OCI-LY7 (cell line): ENCODE data around the gene STAC3. TPM values are rescaled to one million over a fixed set of nuclear protein-coding genes. Genes with fewer than 3 reads are reported as not detected.
A peak's percentile ranks its signal among the peaks of the same experiment; 100 is the strongest.
"Not testable (repeated sequence)": the region's sequence is repeated elsewhere in the genome, so short reads cannot be mapped to it uniquely, and the experiment has no call there.

ENCODE experiments used
- BruUV-seq: library from RNA; stranded (reverse); fragments of 400-500 nt; replicated peaks from 2 replicates; lab custom pipeline; 2021; lab: Mats Ljungman, UMichigan
- CTCF ChIA-PET: fragments of 300-600 bp; sonication (Branson Sonifier 250); formaldehyde crosslinking; loops from one replicate; lab custom pipeline; 2022; ENCODE audit warnings: antibody characterized with exemption; ENCODE audit not compliant: unreplicated experiment; lab: Charles Lee
- POLR2A ChIA-PET: fragments of 300-600 bp; sonication (Branson Sonifier 250); formaldehyde crosslinking; loops from one replicate; lab custom pipeline; 2022; ENCODE audit warnings: antibody characterized with exemption; lab: Charles Lee
- DNase-seq: peaks from one replicate; pipeline ENCODE4 v3.0.0-alpha.2; 2015; ENCODE audit warnings: low spot score
- H2AFZ ChIP-seq: fragments of 200-600 bp; sonication (generic), shearing (Covaris generic); 2 replicates; pipeline ENCODE4 v1.6.1; 2014; ENCODE audit warnings: mild to moderate bottlenecking, antibody characterized with exemption, low read length, moderate library complexity
- H3K27ac ChIP-seq: fragments of 200-600 bp; sonication (generic); 2 replicates; pipeline ENCODE4 v1.5.1; 2014; ENCODE audit warnings: mixed run types, low read depth, mild to moderate bottlenecking, moderate library complexity, low read length, inconsistent platforms; ENCODE audit not compliant: poor library complexity, severe bottlenecking
- H3K36me3 ChIP-seq: fragments of 200-600 bp; sonication (generic); 2 replicates; pipeline ENCODE4 v1.6.1; 2014; ENCODE audit warnings: mild to moderate bottlenecking, antibody characterized with exemption, low read length, moderate library complexity, mixed read lengths; ENCODE audit not compliant: insufficient read depth
- H3K4me1 ChIP-seq: fragments of 200-600 bp; sonication (generic); 2 replicates; pipeline ENCODE4 v1.5.1; 2014; ENCODE audit warnings: mild to moderate bottlenecking, low read length; ENCODE audit not compliant: insufficient read depth, poor library complexity, severe bottlenecking
- H3K4me2 ChIP-seq: fragments of 200-600 bp; sonication (generic); 2 replicates; pipeline ENCODE4 v1.6.1; 2014; ENCODE audit warnings: mild to moderate bottlenecking, low read length
- H3K4me3 ChIP-seq: fragments of 200-600 bp; sonication (generic); 2 replicates; pipeline ENCODE4 v1.5.1; 2014; ENCODE audit warnings: mild to moderate bottlenecking, low read depth, low read length; ENCODE audit not compliant: poor library complexity, severe bottlenecking
- H3K79me2 ChIP-seq: fragments of 200-600 bp; sonication (generic); 2 replicates; pipeline ENCODE4 v1.6.1; 2016; ENCODE audit warnings: low read depth, mild to moderate bottlenecking, low read length, moderate library complexity, mixed read lengths; ENCODE audit not compliant: insufficient read depth
- H3K9me2 ChIP-seq: fragments of 200-600 bp; sonication (generic); 2 replicates; pipeline ENCODE4 v1.6.1; 2016; ENCODE audit warnings: mild to moderate bottlenecking, low read length, mixed read lengths; ENCODE audit not compliant: insufficient read depth
- H3K9me3 ChIP-seq: fragments of 200-600 bp; sonication (generic); 2 replicates; pipeline ENCODE4 v1.6.1; 2014; ENCODE audit warnings: mild to moderate bottlenecking, mixed run types, low read length, mixed read lengths
- H4K20me1 ChIP-seq: fragments of 200-600 bp; sonication (generic); 2 replicates; pipeline ENCODE4 v1.6.1; 2014; ENCODE audit warnings: mild to moderate bottlenecking, antibody characterized with exemption, low read length, moderate library complexity, mixed read lengths; ENCODE audit not compliant: insufficient read depth
- EZH2phosphoT487 ChIP-seq: fragments of 200-600 bp; sonication (generic); IDR thresholded peaks from 2 replicates; pipeline ENCODE4 v1.6.1; 2018; ENCODE audit warnings: low read depth, borderline replicate concordance, mild to moderate bottlenecking, mixed run types, antibody characterized with exemption, low read length, moderate library complexity, mixed read lengths
- intact Hi-C: fragments of 100-400 bp; cut with micrococcal nuclease; formaldehyde crosslinking; loops from one replicate; pipeline ENCODE4 v1.10.0; 2022; ENCODE audit not compliant: unreplicated experiment
- total RNA-seq, 2 experiments: library from RNA; depleted of rRNA in 1 of 2; stranded (reverse); fragments of >200 nt in 1 of 2; shearing (Covaris generic) in 1 of 2; gene quantifications; 2 replicates each; pipeline ENCODE4 v1.2.3, GENCODE V29; 2014 to 2022
- TF ChIP-seq, protein P1 (sequence below): fragments of 200-600 bp; sonication (generic); conservative IDR thresholded peaks from 2 replicates; pipeline ENCODE4 v1.5.1; 2014; ENCODE audit warnings: mild to moderate bottlenecking, antibody characterized with exemption, low read length, moderate library complexity, mixed read lengths

Gene STAC3
- total RNA-seq, 2 experiments from 2014 or later: 1.4 to 6.8 TPM

DNA sequence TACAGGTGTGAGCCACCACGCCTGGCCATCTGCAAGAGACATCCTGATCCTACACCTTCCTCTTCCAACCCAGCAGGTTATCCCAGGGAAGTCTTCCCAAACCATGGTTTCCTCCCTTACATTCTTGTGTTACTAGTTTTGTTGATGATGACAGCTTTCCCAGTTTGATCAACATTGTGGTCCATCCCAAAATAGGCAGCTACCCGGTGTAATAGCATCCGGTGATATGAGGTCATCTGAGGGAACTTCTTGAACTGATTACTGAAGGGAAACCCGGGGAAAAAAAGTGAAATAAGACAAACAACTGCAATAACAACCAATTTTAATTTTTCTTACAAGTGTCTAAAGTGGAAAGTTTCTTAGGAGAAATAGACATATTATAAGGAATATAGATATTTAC is 45.3 kb upstream of the STAC3 start:
- CTCF ChIA-PET: no interaction called here
- no peaks in the 10 kb centered on the region for H3K4me1 ChIP-seq
- TF ChIP-seq EZH2phosphoT487: no peak
- TF ChIP-seq, protein P1, sequence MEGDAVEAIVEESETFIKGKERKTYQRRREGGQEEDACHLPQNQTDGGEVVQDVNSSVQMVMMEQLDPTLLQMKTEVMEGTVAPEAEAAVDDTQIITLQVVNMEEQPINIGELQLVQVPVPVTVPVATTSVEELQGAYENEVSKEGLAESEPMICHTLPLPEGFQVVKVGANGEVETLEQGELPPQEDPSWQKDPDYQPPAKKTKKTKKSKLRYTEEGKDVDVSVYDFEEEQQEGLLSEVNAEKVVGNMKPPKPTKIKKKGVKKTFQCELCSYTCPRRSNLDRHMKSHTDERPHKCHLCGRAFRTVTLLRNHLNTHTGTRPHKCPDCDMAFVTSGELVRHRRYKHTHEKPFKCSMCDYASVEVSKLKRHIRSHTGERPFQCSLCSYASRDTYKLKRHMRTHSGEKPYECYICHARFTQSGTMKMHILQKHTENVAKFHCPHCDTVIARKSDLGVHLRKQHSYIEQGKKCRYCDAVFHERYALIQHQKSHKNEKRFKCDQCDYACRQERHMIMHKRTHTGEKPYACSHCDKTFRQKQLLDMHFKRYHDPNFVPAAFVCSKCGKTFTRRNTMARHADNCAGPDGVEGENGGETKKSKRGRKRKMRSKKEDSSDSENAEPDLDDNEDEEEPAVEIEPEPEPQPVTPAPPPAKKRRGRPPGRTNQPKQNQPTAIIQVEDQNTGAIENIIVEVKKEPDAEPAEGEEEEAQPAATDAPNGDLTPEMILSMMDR: no peak
- DNase-seq: no peak
- H3K4me2 ChIP-seq: no peak overlapping the region
- H4K20me1 ChIP-seq: no peaks in the 10 kb centered on the region
- H3K27ac ChIP-seq: no peak overlapping the region
- POLR2A ChIA-PET: interaction anchor here (1.4 kb wide), 1 partner anchor 10 kb away, joined by 4 read pairs; no protein-coding TSS in a partner anchor
- BruUV-seq: no TSS peak
- intact Hi-C loops: no loop called here
- no peak overlapping the region for H2AFZ ChIP-seq
- no peaks in the 10 kb centered on the region for H3K9me2 ChIP-seq
- no peaks in the 10 kb centered on the region for H3K79me2 ChIP-seq
- H3K36me3 ChIP-seq: peaks cover 54% of the 10 kb centered on the region
- no peak overlapping the region for H3K4me3 ChIP-seq
- no peaks in the 10 kb centered on the region for H3K9me3 ChIP-seq

DNA sequence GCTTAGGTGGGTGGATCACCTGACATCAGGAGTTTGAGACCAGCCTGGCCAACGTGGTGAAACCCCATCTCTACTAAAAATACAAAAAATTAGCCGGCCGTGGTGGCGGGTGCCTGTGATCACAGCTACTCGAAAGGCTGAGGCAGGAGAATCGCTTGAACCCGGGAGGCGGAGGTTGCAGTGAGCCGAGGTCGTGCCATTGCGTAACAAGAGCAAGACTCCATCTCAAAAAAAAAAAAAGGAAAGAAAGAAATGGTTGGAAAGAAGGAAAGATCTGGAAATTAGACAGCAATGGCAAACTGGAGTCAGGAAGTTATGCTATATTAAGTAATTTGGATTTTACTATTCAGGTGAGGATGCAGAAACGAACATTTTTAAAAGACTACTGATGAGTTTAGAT is 31.1 kb upstream of the STAC3 start:
- DNase-seq, H2AFZ ChIP-seq, CTCF ChIA-PET, intact Hi-C loops, H3K27ac ChIP-seq, H3K79me2 ChIP-seq, BruUV-seq, H4K20me1 ChIP-seq, H3K4me2 ChIP-seq, H3K4me3 ChIP-seq, H3K9me2 ChIP-seq, H3K9me3 ChIP-seq: not testable (repeated sequence)
- H3K36me3 ChIP-seq: peaks cover 39% of the 10 kb centered on the region
- POLR2A ChIA-PET: interaction anchor here (0.6 to 0.9 kb wide), 2 partner anchors 53 to 177 kb away, joined by 3 read pairs; partner anchors contain the start of gene SHMT2
- H3K4me1 ChIP-seq: peaks cover 16% of the 10 kb centered on the region

DNA sequence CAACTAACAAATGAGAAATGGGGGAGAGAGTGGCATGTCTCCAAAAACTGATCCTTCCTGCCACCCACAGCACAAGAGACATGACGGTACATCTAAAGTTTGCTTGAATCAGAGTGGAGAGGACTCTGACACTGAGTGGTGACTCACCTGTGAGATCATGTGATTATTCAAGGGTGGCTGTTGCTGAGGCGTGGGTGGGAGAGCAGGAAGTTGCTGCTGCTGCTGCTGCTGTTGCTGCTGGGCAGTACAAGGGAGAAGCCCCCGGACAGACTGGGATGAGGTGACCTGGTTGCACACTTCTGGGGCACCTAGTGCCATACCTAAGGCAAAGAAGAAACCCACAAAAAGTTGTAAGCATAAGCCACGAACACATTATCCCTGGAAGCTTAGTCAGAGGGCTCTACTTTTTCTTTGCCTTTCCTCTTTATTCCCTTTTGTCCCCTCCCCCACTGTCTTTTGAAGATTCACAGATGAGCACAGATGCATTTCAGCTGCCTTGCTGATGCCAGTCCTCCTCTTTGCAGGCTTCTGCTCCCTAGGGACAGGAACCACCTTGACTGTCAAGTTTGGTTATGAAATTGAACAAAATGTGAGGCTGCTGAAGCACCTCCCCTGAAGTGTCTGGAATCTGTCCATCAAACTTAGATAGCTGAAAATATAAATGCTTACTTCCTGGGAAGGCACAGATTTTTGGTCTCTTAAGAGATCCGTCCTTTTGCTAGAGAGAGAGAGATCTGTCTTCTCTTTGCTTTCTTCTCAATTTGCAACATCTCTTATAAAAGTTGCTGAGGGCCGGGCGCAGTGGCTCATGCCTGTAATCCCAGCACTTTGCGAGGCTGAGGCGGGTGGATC is 29.4 kb upstream of the STAC3 start:
- Histone ChIP-seq H2AFZ (peak overlapping the region; percentile 38; the same call in 1 of the 2 replicates), H3K36me3 (peaks cover 39% of the 10 kb centered on the region), H3K9me2 (no peaks in the 10 kb centered on the region), H3K4me3 (peak overlapping the region; percentile 30), H3K27ac (peak overlapping the region; percentile 37), H4K20me1 (no peaks in the 10 kb centered on the region), H3K4me1 (peaks cover 16% of the 10 kb centered on the region), H3K4me2 (peak overlapping the region; percentile 63), H3K9me3 (no peaks in the 10 kb centered on the region), H3K79me2 (no peaks in the 10 kb centered on the region)
- POLR2A ChIA-PET: interaction anchor here (0.8 kb wide), 1 partner anchor 12 kb away, joined by 6 read pairs; no protein-coding TSS in a partner anchor
- peak; percentile 69 for DNase-seq
- CTCF ChIA-PET: no interaction called here
- BruUV-seq: no TSS peak
- intact Hi-C loops: no loop called here
- TF ChIP-seq, protein P1: no peak
- TF ChIP-seq EZH2phosphoT487: no peak
